ENCODE data around the gene TMEM74B.

Gene TMEM74B

DNA sequence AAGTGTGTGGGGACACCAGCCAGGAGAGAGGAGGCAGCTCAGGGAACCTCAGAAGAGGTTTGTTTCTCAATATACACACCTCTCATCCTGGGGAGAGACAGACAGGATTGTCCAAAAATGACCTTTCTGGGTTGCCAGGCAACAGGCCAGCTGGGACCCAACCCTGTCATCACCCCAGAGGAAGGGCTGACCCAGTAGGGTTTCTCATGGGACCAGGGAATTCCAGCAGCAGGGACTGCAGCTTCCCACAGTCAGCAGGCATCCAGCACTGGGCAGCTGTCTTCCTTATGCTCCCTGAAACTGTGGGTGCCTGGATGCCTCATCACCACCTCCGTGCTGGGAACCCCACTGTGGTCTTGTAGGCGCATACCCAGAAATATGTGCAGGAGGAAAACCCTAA, 19.8 kb upstream of the TMEM74B start:
- no peak for DNase-seq

DNA sequence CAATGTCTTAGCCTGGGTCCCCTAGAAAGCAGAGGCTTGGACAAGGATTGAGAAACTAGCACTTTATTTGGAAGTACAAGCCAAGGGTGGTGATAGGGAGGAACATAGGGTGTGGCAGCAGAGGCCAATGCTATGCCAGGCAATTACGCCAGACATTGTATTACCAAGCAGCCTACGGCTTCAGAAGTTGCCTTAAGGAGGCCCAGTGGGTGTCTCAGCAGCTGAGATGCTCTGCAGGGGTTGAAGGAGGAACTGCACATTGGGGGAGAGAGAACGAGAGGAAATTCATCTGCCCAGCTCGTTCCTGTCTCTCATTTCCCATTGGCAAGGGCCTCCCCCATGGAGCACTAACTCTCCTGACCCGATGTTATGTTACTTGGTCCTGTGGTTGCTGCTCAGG, 19.3 kb upstream of the TMEM74B start:
- no peak for DNase-seq

- DNase-seq: no peak
These were observed 18.8 kb upstream of the TMEM74B start for GRCh38 chr20:1203630-1204029.

- DNase-seq: no peak
These were observed 18.2 kb upstream of the TMEM74B start, which contains the start of gene C20orf202 for GRCh38 chr20:1202762-1203504. TSS of gene C20orf202 (plus strand) at chr20:1203454. CDS start at chr20:1203586, 132 bp downstream.

DNA sequence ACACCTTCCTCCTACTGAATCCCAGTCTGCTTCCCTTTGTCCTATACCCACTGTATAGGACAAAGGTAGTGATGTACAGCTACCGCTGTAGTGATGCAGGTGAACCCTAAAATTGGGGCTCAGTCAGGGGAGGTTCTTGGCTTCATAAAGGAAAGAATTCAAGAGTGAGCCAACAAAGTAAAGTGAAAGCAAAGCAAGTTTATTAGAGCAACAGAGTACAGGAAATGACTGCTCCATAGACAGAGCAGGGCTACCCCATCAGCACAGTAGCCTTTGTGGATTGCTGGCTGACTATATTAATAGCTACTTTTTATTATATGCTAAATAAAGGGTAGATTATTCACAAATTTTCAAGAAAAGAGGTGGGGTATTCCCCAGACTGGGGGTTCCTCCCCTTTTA, 15.2 kb upstream of the TMEM74B start:
- no peak for DNase-seq

- no peak for DNase-seq
These were observed 14.6 kb upstream of the TMEM74B start for GRCh38 chr20:1199212-1199873.

DNA sequence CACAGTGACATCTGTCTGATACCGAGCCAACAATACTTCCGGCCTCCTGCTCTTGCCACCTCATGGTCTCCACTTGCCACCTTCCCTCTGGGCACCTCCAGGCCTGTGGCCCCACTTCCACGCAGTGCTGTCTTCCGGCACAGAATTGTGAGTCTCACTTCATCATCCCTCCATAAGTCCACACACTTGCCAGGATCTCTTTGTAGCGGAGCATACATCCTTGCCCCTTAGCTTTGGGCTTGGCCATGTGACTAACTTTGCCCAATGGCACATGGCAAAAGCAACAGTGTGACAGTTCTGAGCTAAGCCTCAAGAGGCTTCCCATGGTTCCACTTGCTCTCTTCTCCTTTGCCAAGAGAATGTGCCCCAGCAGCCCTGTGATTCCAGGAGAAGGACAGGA, 14.0 kb upstream of the TMEM74B start:
- no peak for DNase-seq

DNA sequence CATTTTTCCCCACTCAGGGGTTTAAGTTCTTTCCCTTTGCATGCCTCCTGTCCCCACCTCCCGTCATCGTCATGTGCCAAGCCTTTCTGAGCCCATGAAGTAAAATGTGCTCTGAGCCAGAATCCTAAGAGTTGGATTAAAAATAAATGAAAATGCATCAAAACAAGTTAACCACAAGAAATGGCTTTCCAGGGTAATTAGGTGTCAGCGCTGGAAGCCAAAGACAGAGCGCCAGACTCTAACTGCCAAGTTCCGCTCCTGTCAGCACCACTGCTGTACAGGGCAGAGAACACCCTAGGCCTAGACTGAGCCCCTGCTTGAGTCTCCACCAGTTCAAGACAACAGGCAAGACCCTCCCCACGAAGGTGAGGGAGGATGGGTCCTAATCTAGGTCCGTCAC, 13.0 kb upstream of the TMEM74B start:
- no peak for DNase-seq

DNA sequence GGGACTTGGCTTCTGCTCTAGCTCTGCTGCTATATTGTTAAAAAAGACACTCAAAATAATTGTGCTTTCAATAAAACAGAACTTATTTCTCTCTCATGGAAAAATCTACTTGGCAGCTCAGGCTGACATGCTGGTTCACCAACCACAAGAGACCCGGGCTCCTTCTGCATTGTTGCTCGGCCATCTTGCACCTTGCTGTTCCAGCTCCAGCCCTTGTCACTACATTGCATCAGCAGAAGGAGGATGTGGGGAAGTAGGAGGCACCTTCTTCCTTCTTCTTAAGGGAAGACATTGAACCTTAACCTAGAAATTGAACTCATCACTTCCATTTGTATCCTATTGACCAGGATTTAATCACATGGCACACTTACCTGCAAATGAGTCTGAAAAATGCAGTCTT, 11.9 kb upstream of the TMEM74B start:
- no peak for DNase-seq

DNA sequence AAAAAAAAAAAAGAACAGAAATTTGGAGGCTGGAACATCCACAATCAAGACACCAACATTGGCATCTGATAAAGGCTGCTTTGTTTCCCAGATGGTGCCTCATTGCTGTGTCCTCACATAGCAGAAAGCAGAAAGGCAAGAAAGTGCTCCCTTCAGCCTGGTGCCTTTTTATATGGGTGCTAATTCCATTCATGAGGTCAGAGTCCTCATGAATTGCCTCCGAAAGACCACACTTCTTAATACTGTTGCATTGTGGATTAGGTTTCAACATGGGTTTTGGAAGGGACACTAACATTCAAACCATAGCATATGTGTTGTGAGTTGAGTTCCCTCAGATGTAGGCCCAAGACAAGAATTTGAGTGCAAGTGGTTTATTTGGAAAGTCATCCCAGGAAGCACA, 10.4 kb upstream of the TMEM74B start:
- no peak for DNase-seq

DNA sequence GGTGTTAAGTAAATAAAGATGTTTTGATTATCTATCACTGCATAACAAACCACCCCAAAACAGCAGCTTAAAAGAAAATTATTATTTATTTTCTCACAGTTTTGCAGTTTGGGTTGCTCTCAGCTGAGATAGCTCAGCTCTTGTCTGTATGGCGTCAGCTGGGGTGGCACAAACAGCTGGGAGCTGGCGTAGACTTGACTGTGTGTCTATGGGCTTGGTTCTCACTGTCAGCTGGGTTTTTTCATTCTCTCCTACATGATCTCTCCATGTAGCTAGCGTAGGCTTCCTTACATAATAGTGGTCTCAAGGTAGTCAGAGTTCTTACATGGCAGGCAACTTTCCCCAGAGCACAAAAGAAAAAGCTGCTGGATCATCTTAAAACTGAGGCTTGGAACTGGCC, 6.5 kb upstream of the TMEM74B start:
- no peak for DNase-seq

DNA sequence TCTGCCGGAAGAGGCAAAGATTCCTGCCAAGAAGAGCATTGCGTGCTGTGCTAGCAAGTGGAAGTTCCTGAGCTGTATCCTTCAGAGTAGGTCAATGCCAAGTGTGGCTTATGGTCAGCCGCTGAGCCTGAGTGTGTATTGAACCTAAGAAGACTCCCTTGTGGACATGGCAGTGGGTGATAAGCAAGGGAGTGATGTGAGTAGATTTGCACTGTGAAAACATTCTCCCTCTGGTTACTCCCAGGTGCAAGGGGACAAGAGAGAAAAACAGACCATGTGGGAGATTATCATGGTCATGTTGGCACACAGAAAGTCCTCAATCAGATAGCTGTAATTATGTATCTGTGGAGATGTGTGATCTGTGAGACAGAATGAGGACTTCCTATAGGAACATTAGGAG, 6.1 kb upstream of the TMEM74B start:
- DNase-seq: no peak

DNA sequence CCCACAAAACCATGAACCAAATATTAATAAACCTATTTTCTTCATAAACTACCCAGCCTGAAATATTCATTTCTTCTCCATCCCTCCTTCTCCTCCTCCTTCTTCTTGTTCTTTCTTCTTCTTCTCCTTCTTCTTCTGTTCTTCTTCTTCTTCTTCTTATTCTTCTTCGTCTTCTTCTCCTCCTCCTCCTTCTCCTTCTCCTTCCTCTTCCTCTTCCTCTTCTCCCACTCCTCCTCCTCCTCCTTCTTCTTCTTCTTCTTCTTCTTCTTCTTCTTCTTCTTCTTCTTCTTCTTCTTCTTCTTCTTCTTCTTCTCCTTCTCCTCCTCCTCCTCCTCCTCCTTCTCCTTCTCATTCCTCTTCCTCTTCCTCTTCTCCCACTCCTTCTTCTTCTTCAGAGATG, 5.0 kb upstream of the TMEM74B start:
- no peak for DNase-seq

GRCh38 chr20:1188347-1188746, 3.6 kb upstream of the TMEM74B start:
- no peak for DNase-seq

DNA sequence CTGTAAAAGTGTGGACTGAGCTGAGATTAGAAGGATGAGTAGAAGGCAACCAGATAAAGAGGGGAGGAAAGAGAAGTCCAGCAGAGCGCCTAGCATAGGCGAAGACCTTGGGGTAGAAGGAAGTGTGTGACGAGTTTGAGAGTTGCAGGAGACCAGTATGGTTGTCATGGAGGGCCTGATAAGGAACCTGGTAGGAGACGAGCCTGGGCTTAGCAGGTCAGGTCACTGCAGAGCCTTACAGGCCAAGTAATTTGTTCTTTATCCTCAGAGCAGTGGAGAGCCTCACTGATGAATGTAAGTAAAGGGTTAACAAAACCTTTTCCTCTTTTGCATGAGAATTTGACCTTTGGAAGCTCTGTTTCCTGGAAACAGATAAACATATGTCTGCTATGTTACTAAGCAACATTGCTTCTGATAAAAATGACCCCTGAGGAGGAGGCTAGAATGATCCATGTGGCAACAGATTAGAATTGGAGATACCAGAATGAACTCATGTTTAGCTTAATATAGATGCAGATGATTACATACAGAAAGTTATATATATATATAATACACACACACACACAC, 2.9 kb upstream of the TMEM74B start:
- no peak for DNase-seq

DNA sequence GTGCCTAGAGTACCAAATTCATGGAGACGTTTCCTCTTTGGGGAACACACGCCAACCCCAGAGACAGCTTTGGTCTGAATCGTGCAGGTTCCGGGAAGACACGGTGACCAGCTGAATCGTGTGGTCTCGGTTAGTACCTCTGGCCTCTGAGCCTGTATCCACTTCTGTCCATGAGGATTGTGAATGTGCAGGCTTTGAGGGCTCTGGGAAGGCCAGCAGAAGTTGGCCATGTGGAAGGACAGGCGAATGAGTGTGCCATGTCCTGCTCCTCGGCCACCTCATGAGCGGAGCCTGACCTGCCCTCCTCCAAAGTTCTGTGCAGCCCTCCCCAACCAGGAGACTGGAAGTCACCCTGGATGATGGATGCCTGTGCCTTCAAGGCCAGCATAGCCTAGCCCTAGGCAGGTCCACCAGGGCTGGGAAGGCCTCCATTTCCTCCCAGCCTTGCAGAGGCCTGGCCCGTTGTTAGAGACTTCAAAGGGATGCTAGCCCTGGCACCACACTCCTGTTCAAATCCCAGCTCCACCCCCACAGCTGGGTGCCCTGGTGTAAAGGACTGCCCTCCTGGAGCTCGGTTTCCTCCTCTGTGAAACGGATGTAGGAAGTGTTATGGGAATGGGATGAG, 1.7 kb upstream of the TMEM74B start:
- no peak for DNase-seq

DNA sequence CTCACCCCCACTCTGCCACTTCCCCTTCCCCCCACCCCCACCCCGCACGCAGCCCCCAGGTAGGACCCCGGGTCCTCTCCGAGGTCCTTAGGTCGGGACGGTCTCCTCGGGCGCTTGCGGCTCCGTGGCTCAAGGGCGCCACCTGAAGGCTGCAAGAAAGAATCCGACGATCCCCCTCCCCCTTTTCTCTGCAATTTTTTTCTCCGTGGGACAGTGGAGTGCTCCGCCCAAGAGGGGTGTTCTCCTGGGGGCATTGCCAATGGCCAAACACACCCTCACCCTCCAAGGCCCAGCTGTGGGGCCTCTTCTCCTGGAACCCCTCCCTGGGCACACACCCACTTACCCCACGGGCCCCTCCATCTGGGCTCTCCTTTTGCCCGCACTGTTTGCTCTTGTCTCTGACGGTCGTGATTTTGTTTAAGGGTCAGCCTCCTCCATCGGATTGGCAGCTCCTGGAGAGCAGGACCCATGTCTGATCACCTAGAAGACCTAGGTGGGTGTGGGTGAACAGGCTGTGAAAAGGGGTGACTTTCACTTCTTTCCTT, 1.1 kb upstream of the TMEM74B start:
- DNase-seq: no peak

DNA sequence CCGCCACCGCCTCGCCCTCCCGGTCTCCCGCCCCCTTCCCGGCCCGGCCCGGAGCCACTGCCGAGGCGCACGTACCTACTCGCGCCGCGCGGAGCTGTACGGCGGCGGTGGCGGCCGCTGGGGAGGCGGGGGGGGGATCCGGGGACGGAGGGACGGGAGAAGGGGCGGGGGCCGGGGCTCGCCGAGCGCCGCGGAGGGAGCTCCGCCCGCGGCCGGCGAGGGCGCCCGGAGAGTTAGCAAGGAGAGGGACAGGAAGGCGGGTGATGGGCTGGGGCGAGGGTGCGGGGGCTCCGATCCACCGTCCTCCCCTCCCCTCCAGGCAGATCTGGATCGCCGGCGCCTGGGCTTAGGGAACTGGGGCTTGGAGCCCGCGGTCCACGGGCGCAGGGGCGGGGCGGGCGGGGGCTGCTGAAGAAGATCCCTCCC, 548 bp upstream of the TMEM74B start:
- no peak for DNase-seq

DNA sequence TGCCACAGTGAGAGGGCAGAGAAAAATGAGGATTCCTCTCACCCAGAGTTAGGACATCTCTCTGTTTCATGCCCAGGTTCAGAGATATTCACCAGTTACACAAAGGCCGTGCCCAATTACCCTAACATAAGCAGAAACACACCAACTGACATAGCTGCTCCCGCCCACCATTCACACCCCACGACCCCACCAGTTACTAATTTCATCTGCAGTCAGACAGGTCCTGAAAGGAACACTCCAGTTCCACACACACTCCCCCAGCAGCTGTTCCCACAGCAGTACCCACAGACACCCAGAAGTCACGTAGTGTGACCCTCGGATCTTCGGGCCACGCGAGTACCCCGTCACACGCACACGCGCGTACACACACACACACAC, 532 bp downstream of the TMEM74B start:
- DNase-seq: no peak

DNA sequence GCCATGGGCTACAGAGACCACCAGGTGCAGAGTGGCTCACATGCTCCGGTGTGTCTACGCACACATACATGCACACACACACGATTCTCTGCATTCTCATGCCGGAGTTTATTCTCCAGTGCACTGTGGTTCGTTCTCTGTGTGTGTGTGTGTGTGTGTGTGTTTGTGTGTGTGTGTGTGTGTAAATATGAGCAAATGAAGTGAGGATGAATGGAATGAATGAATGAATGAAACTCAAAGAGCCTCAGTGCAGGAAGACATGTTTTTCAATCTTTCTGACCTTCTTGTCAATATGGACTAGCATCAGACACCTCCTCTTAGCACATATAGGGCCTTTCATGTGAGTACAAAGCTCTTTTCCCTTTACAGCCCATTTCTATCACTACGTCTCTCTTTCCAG, 1.6 kb downstream of the TMEM74B start:
- DNase-seq: no peak

DNA sequence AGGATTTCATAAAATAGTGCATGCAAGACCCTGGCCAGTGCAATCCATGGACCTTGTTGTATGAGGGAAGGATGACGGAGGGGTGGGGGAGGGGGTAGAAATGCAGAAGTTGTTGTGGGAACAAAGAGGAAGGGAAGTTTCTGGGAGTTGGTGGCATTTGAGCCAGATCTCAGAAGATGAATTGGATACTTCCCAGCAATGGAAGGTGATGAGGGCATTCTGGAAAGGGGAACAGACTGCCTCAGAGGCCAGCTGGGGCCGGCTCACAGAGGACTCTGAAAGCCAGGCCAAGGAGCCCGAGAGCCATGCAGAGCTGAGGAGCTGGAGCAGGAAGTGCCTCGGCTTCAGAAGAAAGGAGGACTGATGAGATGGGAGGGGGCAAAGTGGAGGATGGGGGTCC, 2.7 kb downstream of the TMEM74B start:
- no peak for DNase-seq

DNA sequence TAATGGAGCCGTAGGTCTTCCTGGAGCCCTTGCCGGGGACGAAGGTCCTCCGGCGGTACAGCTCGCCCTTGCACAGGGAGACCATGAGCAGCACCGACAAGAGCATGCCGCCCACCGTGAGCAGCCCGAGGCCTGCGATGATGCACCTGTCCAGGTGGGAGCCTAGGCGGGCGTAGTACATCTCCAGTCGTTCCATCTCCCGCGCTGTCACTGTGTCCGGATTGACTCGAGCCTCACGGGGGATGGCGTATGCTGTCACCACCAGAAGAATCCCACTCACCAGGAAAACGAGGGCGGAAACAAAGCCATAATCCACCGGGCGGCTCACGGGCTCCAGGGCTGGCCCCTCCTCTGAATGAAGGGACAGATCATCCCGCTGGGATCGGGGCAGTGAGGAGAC, 3.8 kb downstream of the TMEM74B start:
- no peak for DNase-seq

GRCh38 chr20:1178623-1179022, 6.2 kb downstream of the TMEM74B start:
- no peak for DNase-seq

DNA sequence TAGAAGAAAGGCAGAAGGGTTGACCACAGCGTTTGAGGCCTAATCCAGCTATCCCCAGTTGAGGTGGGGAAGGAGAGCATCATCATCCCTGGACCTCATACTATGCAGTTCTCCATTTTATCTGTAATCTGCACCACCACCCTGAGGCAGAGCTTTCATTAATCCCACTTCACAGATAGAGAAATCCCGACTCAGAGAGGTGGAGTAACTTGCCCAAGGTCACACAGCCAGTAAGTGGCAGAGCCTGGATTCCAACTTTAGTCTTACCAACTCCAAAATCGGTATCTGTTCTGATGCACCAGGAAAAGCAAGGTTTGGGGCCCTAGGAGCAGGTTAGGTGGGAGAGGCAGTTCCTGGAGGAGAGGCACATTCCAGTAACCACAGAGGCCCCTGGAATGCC, 6.7 kb downstream of the TMEM74B start:
- no peak for DNase-seq

All from right forelimb (tissue), 1 donor.